Measurements from ENCODE around the gene PCGF5.

GRCh38 chr10:91289305-91289704 lies 68.8 kb downstream of the PCGF5 start:
- TF ChIP-seq CTCF (IDR thresholded peaks at IDR 0.05; ENCODE audit: low read depth, low read length) (no peak), EZH2phosphoT487 (IDR thresholded peaks at IDR 0.05; ENCODE audit: low read depth) (no peak)

All from OCI-LY3 (cell line).